NCI-H2196 (cell line): ENCODE measurements around the gene TGFBR3.
"Not testable (repeated sequence)": the region's sequence is repeated elsewhere in the genome, so short reads cannot be mapped to it uniquely, and the experiment has no call there.

Source experiments
- DNase-seq: peaks from one replicate; lab custom pipeline; 2025; ENCODE audit not compliant: unreplicated experiment; lab: John Stamatoyannopoulos, UW

The TGFBR3 gene

GRCh38 chr1:91851130-91852010 lies 34.6 kb downstream of the TGFBR3 start:
- DNase-seq = peak; percentile 95

DNA sequence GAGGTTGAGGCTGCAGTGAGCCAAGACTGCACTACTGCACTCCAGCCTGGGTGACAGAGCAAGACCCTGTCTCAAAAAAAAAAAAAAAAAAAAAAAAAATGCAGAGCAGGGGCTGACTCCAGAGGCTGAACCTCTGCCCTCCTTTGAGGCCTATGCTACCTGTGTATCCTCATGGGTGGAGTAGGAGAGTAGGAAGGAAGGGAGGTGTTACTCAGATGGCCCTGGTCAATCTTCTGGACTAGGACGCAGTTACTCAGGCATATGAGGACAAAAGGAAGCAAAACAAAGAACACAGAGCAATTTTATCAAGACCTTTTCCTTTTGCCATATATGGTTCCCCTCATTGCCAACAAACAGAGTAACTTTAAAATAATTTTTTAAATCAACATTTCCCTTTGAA lies 35.2 kb downstream of the TGFBR3 start:
- peak; percentile 32 for DNase-seq

DNA sequence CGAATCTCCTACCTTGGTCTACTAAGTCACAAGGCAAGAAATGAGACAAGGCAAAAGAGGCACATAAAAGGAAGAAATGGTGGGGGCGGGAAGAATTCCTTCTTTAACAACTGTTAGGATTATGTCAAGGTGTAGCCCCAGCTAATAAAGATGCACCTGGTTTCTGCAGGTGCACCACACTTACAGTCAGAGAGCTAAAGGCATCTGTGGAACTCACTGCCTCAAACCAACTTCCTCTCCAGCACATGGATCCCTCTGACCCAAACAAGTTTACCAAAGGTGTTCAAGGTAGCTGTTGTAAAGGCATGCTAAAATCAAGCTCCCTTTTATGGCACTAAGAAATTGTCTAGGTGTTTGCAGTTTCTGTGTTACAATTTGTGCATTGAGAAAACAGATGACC lies 38.1 kb downstream of the TGFBR3 start:
- DNase-seq = no peak

- DNase-seq = no peak
These were observed 39.3 kb downstream of the TGFBR3 start for GRCh38 chr1:91846639-91847013.

DNA sequence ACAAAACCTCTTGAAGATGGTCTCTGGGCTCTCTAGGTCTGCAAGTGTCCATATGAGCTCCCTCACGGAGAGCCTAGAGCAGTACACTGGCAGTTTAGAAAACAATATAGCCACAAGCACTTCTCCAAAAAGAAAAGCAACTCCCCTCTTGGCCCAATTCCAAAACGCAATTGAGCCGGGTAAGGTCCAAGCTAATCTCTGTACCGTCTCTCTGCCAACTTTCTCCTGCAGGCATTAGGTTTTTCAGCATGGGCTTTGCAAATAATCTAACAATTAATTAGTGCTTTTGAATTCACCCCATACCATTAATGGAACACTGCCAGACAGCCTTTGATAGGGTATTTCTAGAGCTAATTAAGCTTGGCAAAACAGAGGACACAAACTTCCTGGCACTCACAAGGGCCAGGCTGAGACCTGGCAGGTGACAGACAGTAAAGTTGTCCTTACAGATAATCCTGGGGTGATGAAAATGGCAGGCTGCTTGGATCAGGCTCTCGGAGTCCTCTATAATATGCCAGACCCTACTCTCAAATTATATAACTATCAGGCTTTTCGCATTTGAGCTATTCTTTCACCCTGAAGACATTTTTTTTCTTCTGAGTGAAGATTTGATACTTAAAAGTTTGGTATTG lies 39.8 kb downstream of the TGFBR3 start:
- peak; percentile 91 for DNase-seq

DNA sequence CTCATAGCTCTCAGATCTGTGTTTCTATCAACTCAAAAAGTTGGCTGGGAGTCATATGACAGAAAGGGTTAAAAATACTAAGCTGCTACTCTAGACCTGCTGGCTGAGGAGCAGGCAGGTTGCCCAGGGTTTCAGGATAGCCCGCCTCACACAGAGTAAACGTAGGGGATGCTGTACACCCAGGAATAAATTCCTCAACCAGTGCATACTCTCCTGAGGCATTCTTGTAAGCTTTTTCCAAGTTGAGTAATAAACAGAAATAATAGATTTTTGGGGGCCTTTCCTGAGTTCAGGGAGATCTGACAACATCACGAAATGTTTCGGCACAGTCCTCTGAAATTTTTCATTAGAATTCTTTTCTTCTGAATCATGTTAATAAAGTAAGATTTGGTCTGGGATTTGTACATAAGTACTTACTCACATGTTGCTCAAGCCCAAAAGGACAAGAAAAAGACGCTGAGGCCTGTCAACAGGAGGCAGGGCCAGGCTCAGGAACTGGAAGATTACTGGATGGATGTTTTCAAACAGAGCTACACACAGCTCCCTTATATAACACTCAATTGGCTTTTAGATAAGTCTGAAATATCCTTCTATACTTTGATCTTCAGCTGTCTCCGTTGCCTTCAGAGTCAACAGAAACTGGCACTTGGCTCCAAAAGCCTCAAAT lies 41.0 kb downstream of the TGFBR3 start:
- DNase-seq = no peak

GRCh38 chr1:91843843-91844242 lies 42.1 kb downstream of the TGFBR3 start:
- DNase-seq = no peak

GRCh38 chr1:91842563-91842962 lies 43.4 kb downstream of the TGFBR3 start:
- no peak for DNase-seq

DNA sequence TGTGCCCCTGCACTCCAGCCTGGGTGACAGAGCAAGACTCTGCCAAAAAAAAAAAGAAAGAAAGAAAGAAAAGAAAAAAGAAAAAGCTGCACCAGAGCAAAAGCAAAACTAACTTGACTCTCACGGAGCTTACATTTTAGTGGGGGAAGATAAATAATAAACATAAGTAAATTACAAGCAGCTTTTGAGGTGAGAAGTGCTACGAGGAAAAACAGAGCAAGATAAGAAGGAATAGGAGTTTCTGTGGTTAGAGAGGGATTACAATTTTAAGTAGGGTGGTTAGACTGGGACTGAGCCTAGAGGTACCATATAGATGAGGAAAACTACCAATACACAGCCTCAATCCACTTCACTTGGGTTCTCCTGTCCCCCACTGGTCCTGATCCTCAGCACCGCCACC lies 43.9 kb downstream of the TGFBR3 start:
- DNase-seq = no peak

GRCh38 chr1:91840276-91840675 lies 45.7 kb downstream of the TGFBR3 start:
- not testable (repeated sequence) for DNase-seq

DNA sequence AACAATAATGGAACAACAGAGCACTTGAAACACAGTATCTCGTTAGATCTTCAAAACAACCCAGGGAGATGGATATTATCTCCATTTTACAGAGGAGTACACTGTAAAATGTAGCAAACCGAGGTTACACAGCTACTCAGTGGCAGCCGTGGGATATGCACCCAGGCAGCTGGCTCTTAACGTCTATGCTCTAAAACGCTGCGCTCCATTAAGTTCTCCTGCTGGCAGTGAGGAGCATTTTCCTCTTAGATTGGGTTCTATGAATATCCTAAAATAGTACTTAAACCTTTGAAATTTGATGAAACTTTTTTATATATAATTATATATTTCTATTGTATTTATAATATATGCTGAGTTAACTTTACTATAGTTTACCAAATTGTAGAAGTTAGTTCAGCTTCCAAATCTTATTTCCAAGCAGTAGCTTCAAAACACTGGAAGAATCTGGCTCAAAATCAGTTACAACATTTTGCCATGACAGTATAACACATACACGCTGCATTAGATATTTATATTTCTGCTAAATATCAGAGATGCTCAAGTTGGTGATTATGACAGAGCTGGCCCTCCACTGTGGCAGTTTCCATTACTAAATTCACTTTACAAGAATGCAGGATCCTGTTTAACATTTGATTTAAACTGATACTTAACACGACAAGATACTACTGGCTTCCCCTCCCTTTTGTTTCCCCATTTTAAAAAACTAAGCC lies 49.5 kb downstream of the TGFBR3 start:
- DNase-seq = no peak

DNA sequence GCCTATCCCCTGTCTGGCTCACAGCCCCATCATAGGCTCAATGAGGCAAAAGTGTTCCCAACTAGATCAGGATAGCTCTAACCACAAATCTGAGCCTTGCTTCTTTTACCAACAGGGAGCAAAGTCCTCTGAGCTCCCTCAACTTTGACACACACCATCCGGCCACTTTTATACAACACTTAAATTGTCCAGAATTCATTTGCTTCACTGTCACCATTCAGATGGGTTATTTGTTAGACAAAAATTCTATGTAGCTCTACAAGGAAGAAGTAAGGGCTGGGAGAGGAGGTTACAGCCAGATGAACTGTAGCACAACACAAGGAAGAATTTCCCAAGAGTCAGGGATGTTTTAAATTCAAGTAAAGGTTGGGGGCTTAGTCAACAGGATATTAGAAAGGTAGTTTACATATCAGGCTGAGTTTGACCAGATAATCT lies 50.8 kb downstream of the TGFBR3 start:
- DNase-seq = no peak

DNA sequence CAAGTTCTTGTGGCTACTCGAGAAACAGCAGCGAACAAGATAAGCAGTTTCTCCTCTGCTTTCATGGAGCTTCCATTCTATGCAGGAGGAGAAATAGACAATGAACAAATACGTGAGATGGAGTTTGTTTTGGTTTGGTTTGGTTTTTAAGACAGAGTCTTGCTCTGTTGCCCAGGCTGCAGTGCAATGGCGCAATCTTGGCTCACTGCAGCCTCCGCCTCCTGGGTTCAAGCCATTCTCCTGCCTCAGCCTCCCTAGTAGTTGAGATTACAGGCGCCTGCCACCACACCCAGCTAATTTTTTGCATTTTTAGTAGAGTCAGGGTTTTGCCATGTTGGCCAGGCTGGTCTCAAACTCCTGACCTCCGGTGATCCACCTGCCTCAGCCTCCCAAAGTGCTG lies 51.4 kb downstream of the TGFBR3 start:
- DNase-seq = not testable (repeated sequence)

GRCh38 chr1:91833946-91834345 lies 52.0 kb downstream of the TGFBR3 start:
- DNase-seq = no peak

- DNase-seq = peak; percentile 17
These were observed 54.6 kb downstream of the TGFBR3 start for GRCh38 chr1:91831132-91831930.

DNA sequence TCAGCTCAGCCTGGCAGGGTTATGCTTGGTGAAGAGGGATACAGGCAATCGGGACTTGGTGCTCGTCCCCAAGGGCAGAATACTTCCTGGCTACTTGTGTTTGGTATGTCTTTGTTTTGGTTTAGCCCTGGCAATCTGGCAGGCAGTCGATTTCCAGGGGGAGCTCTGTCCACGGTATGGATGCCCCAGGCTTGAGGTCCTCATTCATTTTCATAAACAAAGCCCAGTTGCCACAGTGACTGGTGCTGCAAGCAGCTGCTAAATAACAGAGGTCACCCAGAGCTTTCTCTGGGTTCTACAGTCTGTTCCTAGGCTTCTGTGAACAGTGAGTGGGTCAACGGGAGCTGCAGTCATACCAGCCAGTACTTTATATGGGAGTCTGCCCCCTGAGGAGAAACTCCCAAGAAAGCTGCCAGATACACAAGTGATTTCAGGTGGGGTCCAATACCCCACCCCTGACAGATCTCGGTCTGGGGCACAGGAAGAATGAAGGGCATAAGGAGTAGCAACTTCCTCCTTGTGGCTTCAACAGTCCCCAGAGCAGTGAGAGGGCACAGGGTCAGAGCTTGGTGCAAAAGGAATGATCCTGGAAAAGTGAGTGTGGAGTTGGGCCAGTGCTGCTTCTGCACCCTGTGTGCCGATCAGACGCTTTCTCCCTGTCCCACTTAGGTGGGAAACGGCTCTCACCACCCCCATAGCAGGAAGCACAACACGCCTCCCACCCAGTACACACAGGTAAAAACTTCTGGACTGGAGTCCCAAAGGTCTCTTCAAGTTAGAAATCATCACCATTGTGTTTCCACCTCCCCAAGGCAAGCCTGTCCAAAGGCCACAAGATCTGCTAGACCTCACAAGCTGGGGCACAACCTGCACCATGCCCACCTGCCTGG lies 55.5 kb downstream of the TGFBR3 start:
- DNase-seq = peak; percentile 91

GRCh38 chr1:91829293-91830153 lies 56.4 kb downstream of the TGFBR3 start:
- DNase-seq = no peak

GRCh38 chr1:91828583-91829281 lies 57.2 kb downstream of the TGFBR3 start:
- peak; percentile 73 for DNase-seq
